ENCODE data around the gene OR52A5.

- TF ChIP-seq, protein P1, sequence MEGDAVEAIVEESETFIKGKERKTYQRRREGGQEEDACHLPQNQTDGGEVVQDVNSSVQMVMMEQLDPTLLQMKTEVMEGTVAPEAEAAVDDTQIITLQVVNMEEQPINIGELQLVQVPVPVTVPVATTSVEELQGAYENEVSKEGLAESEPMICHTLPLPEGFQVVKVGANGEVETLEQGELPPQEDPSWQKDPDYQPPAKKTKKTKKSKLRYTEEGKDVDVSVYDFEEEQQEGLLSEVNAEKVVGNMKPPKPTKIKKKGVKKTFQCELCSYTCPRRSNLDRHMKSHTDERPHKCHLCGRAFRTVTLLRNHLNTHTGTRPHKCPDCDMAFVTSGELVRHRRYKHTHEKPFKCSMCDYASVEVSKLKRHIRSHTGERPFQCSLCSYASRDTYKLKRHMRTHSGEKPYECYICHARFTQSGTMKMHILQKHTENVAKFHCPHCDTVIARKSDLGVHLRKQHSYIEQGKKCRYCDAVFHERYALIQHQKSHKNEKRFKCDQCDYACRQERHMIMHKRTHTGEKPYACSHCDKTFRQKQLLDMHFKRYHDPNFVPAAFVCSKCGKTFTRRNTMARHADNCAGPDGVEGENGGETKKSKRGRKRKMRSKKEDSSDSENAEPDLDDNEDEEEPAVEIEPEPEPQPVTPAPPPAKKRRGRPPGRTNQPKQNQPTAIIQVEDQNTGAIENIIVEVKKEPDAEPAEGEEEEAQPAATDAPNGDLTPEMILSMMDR (IDR thresholded peaks at IDR 0.05), result no peak
- TF ChIP-seq POLR2A (IDR thresholded peaks at IDR 0.05) (no peak), POLR2AphosphoS5 (IDR thresholded peaks at IDR 0.05) (no peak)
Measured at GRCh38 chr11:5159806-5160205, 21.6 kb upstream of the OR52A5 start.
